Mesendoderm (in vitro differentiated cells): Measurements from ENCODE around the gene FAT1.
A peak's percentile ranks its signal among the peaks of the same experiment; 100 is the strongest.
"Not testable (repeated sequence)": the region's sequence is repeated elsewhere in the genome, so short reads cannot be mapped to it uniquely, and the experiment has no call there.

Source experiments
- DNase-seq: peaks from one replicate; pipeline ENCODE4 v3.0.0; 2013
- H2AK5ac ChIP-seq: 2 replicates; pipeline ENCODE4 v1.6.1; 2013; ENCODE audit warnings: low read length, inconsistent platforms
- H2BK120ac ChIP-seq: 2 replicates; pipeline ENCODE4 v1.6.1; 2013; ENCODE audit warnings: low read depth, mild to moderate bottlenecking, low read length, moderate library complexity, mixed read lengths
- H2BK15ac ChIP-seq: replicated peaks from 2 replicates; pipeline ENCODE4 v1.6.1; 2013; ENCODE audit warnings: low read depth, mild to moderate bottlenecking, moderate library complexity
- H2BK5ac ChIP-seq: 2 replicates; pipeline ENCODE4 v1.6.1; 2013; ENCODE audit warnings: low read length, inconsistent platforms
- H3K18ac ChIP-seq: 2 replicates; pipeline ENCODE4 v1.6.1; 2013; ENCODE audit warnings: mild to moderate bottlenecking, low read length, mixed read lengths
- H3K23ac ChIP-seq: one replicate; pipeline ENCODE4 v1.6.1; 2013; ENCODE audit warnings: low read length
- H3K27ac ChIP-seq: 2 replicates; pipeline ENCODE4 v1.5.1; 2013; ENCODE audit warnings: low read depth, mild to moderate bottlenecking, inconsistent platforms, low read length, moderate library complexity
- H3K27me3 ChIP-seq: 2 replicates; pipeline ENCODE4 v1.6.1; 2013; ENCODE audit warnings: low read length, control low read depth, mild to moderate bottlenecking, inconsistent platforms; ENCODE audit not compliant: insufficient read depth, poor library complexity
- H3K36me3 ChIP-seq: 2 replicates; pipeline ENCODE4 v1.6.1; 2013; ENCODE audit warnings: low read length, inconsistent platforms; ENCODE audit not compliant: control insufficient read depth, insufficient read depth
- H3K4ac ChIP-seq: one replicate; pipeline ENCODE4 v1.6.1; 2013; ENCODE audit warnings: low read depth, mild to moderate bottlenecking, low read length, moderate library complexity
- H3K4me1 ChIP-seq: 2 replicates; pipeline ENCODE4 v1.6.1; 2013; ENCODE audit warnings: low read depth, low read length, inconsistent platforms; ENCODE audit not compliant: control insufficient read depth
- H3K4me2 ChIP-seq: 2 replicates; pipeline ENCODE4 v1.6.1; 2013; ENCODE audit warnings: low read length
- H3K4me3 ChIP-seq: 2 replicates; pipeline ENCODE4 v1.5.1; 2013; ENCODE audit warnings: mild to moderate bottlenecking, low read length
- H3K56ac ChIP-seq: one replicate; pipeline ENCODE4 v1.6.1; 2013; ENCODE audit warnings: low read length
- H3K79me1 ChIP-seq: 2 replicates; pipeline ENCODE4 v1.6.1; 2013; ENCODE audit warnings: low read length, inconsistent platforms
- H3K79me2 ChIP-seq: 2 replicates; pipeline ENCODE4 v1.6.1; 2013; ENCODE audit warnings: mild to moderate bottlenecking, low read length; ENCODE audit not compliant: control insufficient read depth, insufficient read depth
- H3K9ac ChIP-seq: 2 replicates; pipeline ENCODE4 v1.6.1; 2013; ENCODE audit warnings: low read length, inconsistent platforms
- H4K5ac ChIP-seq: one replicate; pipeline ENCODE4 v1.6.1; 2013; ENCODE audit warnings: low read length
- H4K8ac ChIP-seq: one replicate; pipeline ENCODE4 v1.6.1; 2013; ENCODE audit warnings: low read depth, mild to moderate bottlenecking, control low read depth, low read length, moderate library complexity
- WGBS: extraction: QIAGEN DNeasy Blood & Tissue Kit; methylation state at CpG from one replicate; pipeline ENCODE4 v1.1.7; 2013; ENCODE audit warnings: low lambda C conversion rate, missing lambda C conversion rate; ENCODE audit not compliant: insufficient coverage; ENCODE audit errors: extremely low coverage; 5-methylcytosine and 5-hydroxymethylcytosine counted together

Gene FAT1

GRCh38 chr4:186659935-186660334 lies 63.7 kb downstream of the FAT1 start:
- H3K23ac ChIP-seq: no peak overlapping the region
- WGBS: no CpG with 5 or more reads among the region's 14 CpGs
- H3K79me2 ChIP-seq: peaks cover 3% of the 10 kb centered on the region

GRCh38 chr4:186659456-186659855 lies 64.2 kb downstream of the FAT1 start:
- H3K23ac ChIP-seq, H2AK5ac ChIP-seq, H3K4me1 ChIP-seq, DNase-seq, H2BK15ac ChIP-seq, H3K27ac ChIP-seq, H2BK5ac ChIP-seq, H4K5ac ChIP-seq, H3K18ac ChIP-seq, H3K56ac ChIP-seq, H4K8ac ChIP-seq, H3K36me3 ChIP-seq, H3K27me3 ChIP-seq, H2BK120ac ChIP-seq, H3K4ac ChIP-seq, H3K79me1 ChIP-seq, H3K4me3 ChIP-seq, H3K4me2 ChIP-seq, H3K79me2 ChIP-seq, H3K9ac ChIP-seq: not testable (repeated sequence)
- WGBS: no CpG with 5 or more reads among the region's 16 CpGs

More at GRCh38 chr4:186659935-186660334, 63.7 kb downstream of the FAT1 start:
- no peak overlapping the region for H2AK5ac ChIP-seq
- H3K4me2 ChIP-seq: no peak overlapping the region
- no peak overlapping the region for H3K56ac ChIP-seq
- no peak for DNase-seq
- no peak overlapping the region for H2BK5ac ChIP-seq
- H3K18ac ChIP-seq: no peak overlapping the region
- H4K5ac ChIP-seq: no peak overlapping the region
- no peak overlapping the region for H3K9ac ChIP-seq
- H3K79me1 ChIP-seq: peaks cover 2% of the 10 kb centered on the region
- H3K4ac ChIP-seq: no peak overlapping the region
- no peak overlapping the region for H3K4me3 ChIP-seq
- no peaks in the 10 kb centered on the region for H3K4me1 ChIP-seq
- no peak overlapping the region for H2BK15ac ChIP-seq
- no peak overlapping the region for H3K27ac ChIP-seq
- no peak overlapping the region for H2BK120ac ChIP-seq
- no peaks in the 10 kb centered on the region for H3K27me3 ChIP-seq
- H4K8ac ChIP-seq: no peak overlapping the region
- H3K36me3 ChIP-seq: no peaks in the 10 kb centered on the region

GRCh38 chr4:186658657-186659056 lies 65.0 kb downstream of the FAT1 start:
- H3K9ac ChIP-seq: no peak overlapping the region
- H2BK15ac ChIP-seq: no peak overlapping the region
- H3K56ac ChIP-seq: no peak overlapping the region
- H3K79me2 ChIP-seq: peaks cover 3% of the 10 kb centered on the region
- no peak overlapping the region for H3K27ac ChIP-seq
- H3K27me3 ChIP-seq: no peaks in the 10 kb centered on the region
- no peak overlapping the region for H2BK5ac ChIP-seq
- no peak overlapping the region for H3K4me2 ChIP-seq
- no peak overlapping the region for H3K4me3 ChIP-seq
- H2BK120ac ChIP-seq: no peak overlapping the region
- H3K36me3 ChIP-seq: no peaks in the 10 kb centered on the region
- peaks cover 3% of the 10 kb centered on the region for H3K4me1 ChIP-seq
- no peak for DNase-seq
- H3K79me1 ChIP-seq: peaks cover 2% of the 10 kb centered on the region
- no peak overlapping the region for H2AK5ac ChIP-seq
- no peak overlapping the region for H4K8ac ChIP-seq
- H3K4ac ChIP-seq: no peak overlapping the region
- H3K18ac ChIP-seq: no peak overlapping the region
- H4K5ac ChIP-seq: no peak overlapping the region
- no CpG with 5 or more reads among the region's 20 CpGs for WGBS
- no peak overlapping the region for H3K23ac ChIP-seq

- no peak overlapping the region for H3K18ac ChIP-seq
- peak; percentile 32 for DNase-seq
- no peak overlapping the region for H2BK15ac ChIP-seq
- peaks cover 2% of the 10 kb centered on the region for H3K79me1 ChIP-seq
- peaks cover 3% of the 10 kb centered on the region for H3K79me2 ChIP-seq
- no peak overlapping the region for H4K8ac ChIP-seq
- peaks cover 3% of the 10 kb centered on the region for H3K4me1 ChIP-seq
- no peak overlapping the region for H3K4ac ChIP-seq
- no peak overlapping the region for H4K5ac ChIP-seq
- no peak overlapping the region for H2AK5ac ChIP-seq
- H3K4me2 ChIP-seq: no peak overlapping the region
- no peak overlapping the region for H3K27ac ChIP-seq
- H2BK5ac ChIP-seq: no peak overlapping the region
- H3K27me3 ChIP-seq: no peaks in the 10 kb centered on the region
- no peak overlapping the region for H3K56ac ChIP-seq
- H2BK120ac ChIP-seq: no peak overlapping the region
- H3K9ac ChIP-seq: no peak overlapping the region
- no CpG with 5 or more reads among the region's 4 CpGs for WGBS
- H3K4me3 ChIP-seq: no peak overlapping the region
- H3K36me3 ChIP-seq: no peaks in the 10 kb centered on the region
- no peak overlapping the region for H3K23ac ChIP-seq
Observed at GRCh38 chr4:186657764-186658163, 65.9 kb downstream of the FAT1 start.

- no CpG with 5 or more reads among the region's 3 CpGs for WGBS
- H3K27ac ChIP-seq: no peak overlapping the region
Observed at GRCh38 chr4:186653969-186654368, 69.7 kb downstream of the FAT1 start.

GRCh38 chr4:186651624-186652023 lies 72.0 kb downstream of the FAT1 start:
- WGBS: no CpG with 5 or more reads among the region's 21 CpGs

More at GRCh38 chr4:186653969-186654368, 69.7 kb downstream of the FAT1 start:
- no peak overlapping the region for H2BK5ac ChIP-seq
- no peak overlapping the region for H3K4ac ChIP-seq
- no peak overlapping the region for H3K4me2 ChIP-seq
- H2BK120ac ChIP-seq: no peak overlapping the region
- H3K79me2 ChIP-seq: peaks cover 2% of the 10 kb centered on the region
- no peaks in the 10 kb centered on the region for H3K36me3 ChIP-seq
- no peak overlapping the region for H3K23ac ChIP-seq
- no peak overlapping the region for H4K5ac ChIP-seq
- no peak overlapping the region for H4K8ac ChIP-seq
- H3K4me3 ChIP-seq: no peak overlapping the region
- no peaks in the 10 kb centered on the region for H3K27me3 ChIP-seq
- H3K79me1 ChIP-seq: peaks cover 6% of the 10 kb centered on the region
- peak; percentile 61 for DNase-seq
- H2AK5ac ChIP-seq: no peak overlapping the region
- no peak overlapping the region for H2BK15ac ChIP-seq
- H3K4me1 ChIP-seq: peaks cover 3% of the 10 kb centered on the region
- no peak overlapping the region for H3K56ac ChIP-seq
- H3K18ac ChIP-seq: no peak overlapping the region
- H3K9ac ChIP-seq: no peak overlapping the region

More at GRCh38 chr4:186651624-186652023, 72.0 kb downstream of the FAT1 start:
- no peak overlapping the region for H2BK120ac ChIP-seq
- peaks cover 1% of the 10 kb centered on the region for H3K79me2 ChIP-seq
- no peak overlapping the region for H3K4ac ChIP-seq
- no peak overlapping the region for H3K9ac ChIP-seq
- no peak for DNase-seq
- no peaks in the 10 kb centered on the region for H3K36me3 ChIP-seq
- H3K27ac ChIP-seq: no peak overlapping the region
- H3K4me3 ChIP-seq: no peak overlapping the region
- no peak overlapping the region for H3K56ac ChIP-seq
- H3K18ac ChIP-seq: no peak overlapping the region
- no peak overlapping the region for H4K5ac ChIP-seq
- no peak overlapping the region for H2AK5ac ChIP-seq
- peaks cover 3% of the 10 kb centered on the region for H3K4me1 ChIP-seq
- H3K27me3 ChIP-seq: no peaks in the 10 kb centered on the region
- H3K79me1 ChIP-seq: peaks cover 4% of the 10 kb centered on the region
- H3K23ac ChIP-seq: no peak overlapping the region
- no peak overlapping the region for H3K4me2 ChIP-seq
- H4K8ac ChIP-seq: no peak overlapping the region
- H2BK5ac ChIP-seq: no peak overlapping the region
- no peak overlapping the region for H2BK15ac ChIP-seq
